Endothelial cell (in vitro differentiated cells): Measurements from ENCODE around the gene FGF5. TPM values are rescaled to one million over a fixed set of nuclear protein-coding genes. Genes with fewer than 3 reads are reported as not detected.

ENCODE experiments used
- DNase-seq: peaks from one replicate; pipeline ENCODE4 v3.0.0; 2021; ENCODE audit warnings: low spot score
- H3K27ac Mint-ChIP-seq: one replicate; pipeline ENCODE4 v1.8.0; 2021; ENCODE audit warnings: mixed read lengths, inconsistent platforms; ENCODE audit not compliant: unreplicated experiment
- H3K27me3 Mint-ChIP-seq: one replicate; pipeline ENCODE4 v1.8.0; 2021; ENCODE audit warnings: mild to moderate bottlenecking, moderate library complexity, mixed read lengths, inconsistent platforms; ENCODE audit not compliant: unreplicated experiment
- H3K36me3 Mint-ChIP-seq: one replicate; pipeline ENCODE4 v1.8.0; 2021; ENCODE audit warnings: mild to moderate bottlenecking, low read depth, mixed read lengths, inconsistent platforms; ENCODE audit not compliant: unreplicated experiment
- H3K4me1 Mint-ChIP-seq: one replicate; pipeline ENCODE4 v1.8.0; 2021; ENCODE audit warnings: mild to moderate bottlenecking, mixed read lengths, inconsistent platforms; ENCODE audit not compliant: unreplicated experiment
- H3K4me3 Mint-ChIP-seq: one replicate; pipeline ENCODE4 v1.8.0; 2021; ENCODE audit warnings: mild to moderate bottlenecking, mixed read lengths, inconsistent platforms; ENCODE audit not compliant: unreplicated experiment
- H3K9me3 Mint-ChIP-seq: one replicate; pipeline ENCODE4 v1.8.0; 2021; ENCODE audit warnings: mixed read lengths, inconsistent platforms; ENCODE audit not compliant: unreplicated experiment
- CTCF ChIP-seq: fragments of 200-600 bp; sonication (generic); IDR thresholded peaks from one replicate; pipeline ENCODE4 v1.5.0; 2021; ENCODE audit warnings: antibody characterized with exemption; ENCODE audit not compliant: unreplicated experiment
- total RNA-seq: library from RNA; stranded (reverse); fragmentation: NEBNext Ultra II Directional; extraction: Animal tissue kit (Norgen Biotek cat#: 25700); gene quantifications from one replicate; pipeline ENCODE4 v1.2.1, GENCODE V29; 2021; ENCODE audit not compliant: unreplicated experiment

FGF5 gene
- total RNA-seq, 1 donor from 2014 or later: not detected

- no peaks in the 10 kb centered on the region for H3K27me3 Mint-ChIP-seq
- H3K27ac Mint-ChIP-seq: no peak overlapping the region
- no peaks in the 10 kb centered on the region for H3K9me3 Mint-ChIP-seq
- no peaks in the 10 kb centered on the region for H3K36me3 Mint-ChIP-seq
- peaks cover 3% of the 10 kb centered on the region for H3K4me1 Mint-ChIP-seq
- DNase-seq: no peak
- H3K4me3 Mint-ChIP-seq: no peak overlapping the region
- TF ChIP-seq CTCF: no peak
These were observed 40.9 kb upstream of the FGF5 start for GRCh38 chr4:80225595-80225994.

- Mint-ChIP-seq H3K9me3 (no peaks in the 10 kb centered on the region), H3K4me3 (no peak overlapping the region)
These were observed 40.4 kb upstream of the FGF5 start for GRCh38 chr4:80226094-80226493.

GRCh38 chr4:80228460-80228859 is 38.0 kb upstream of the FGF5 start:
- no peaks in the 10 kb centered on the region for H3K9me3 Mint-ChIP-seq
- no peak for TF ChIP-seq CTCF
- no peak overlapping the region for H3K27ac Mint-ChIP-seq
- DNase-seq: no peak
- H3K27me3 Mint-ChIP-seq: no peaks in the 10 kb centered on the region
- no peak overlapping the region for H3K4me3 Mint-ChIP-seq
- peaks cover 3% of the 10 kb centered on the region for H3K4me1 Mint-ChIP-seq
- H3K36me3 Mint-ChIP-seq: no peaks in the 10 kb centered on the region

More at GRCh38 chr4:80226094-80226493, 40.4 kb upstream of the FGF5 start:
- Mint-ChIP-seq H3K36me3 (no peaks in the 10 kb centered on the region), H3K4me1 (peaks cover 3% of the 10 kb centered on the region), H3K27ac (no peak overlapping the region), H3K27me3 (no peaks in the 10 kb centered on the region)
- no peak for TF ChIP-seq CTCF
- DNase-seq: no peak

- H3K4me3 Mint-ChIP-seq: no peak overlapping the region
These were observed 37.3 kb upstream of the FGF5 start for GRCh38 chr4:80229128-80229527.

GRCh38 chr4:80229590-80229989 is 36.9 kb upstream of the FGF5 start:
- no peaks in the 10 kb centered on the region for H3K27me3 Mint-ChIP-seq
- H3K9me3 Mint-ChIP-seq: no peaks in the 10 kb centered on the region
- no peak overlapping the region for H3K4me3 Mint-ChIP-seq
- DNase-seq: no peak
- peaks cover 3% of the 10 kb centered on the region for H3K4me1 Mint-ChIP-seq
- H3K36me3 Mint-ChIP-seq: no peaks in the 10 kb centered on the region
- no peak for TF ChIP-seq CTCF
- H3K27ac Mint-ChIP-seq: no peak overlapping the region

More at GRCh38 chr4:80229128-80229527, 37.3 kb upstream of the FGF5 start:
- Mint-ChIP-seq H3K27me3 (no peaks in the 10 kb centered on the region), H3K4me1 (peaks cover 3% of the 10 kb centered on the region), H3K36me3 (no peaks in the 10 kb centered on the region), H3K27ac (no peak overlapping the region), H3K9me3 (no peaks in the 10 kb centered on the region)
- DNase-seq: no peak
- TF ChIP-seq CTCF: no peak
